Upper lobe of left lung (tissue), 6 donors: ENCODE results near the gene KCTD21. TPM values are rescaled to one million over a fixed set of nuclear protein-coding genes. Genes with fewer than 3 reads are reported as not detected.
A peak's percentile ranks its signal among the peaks of the same experiment; 100 is the strongest.
"Not testable (repeated sequence)": the region's sequence is repeated elsewhere in the genome, so short reads cannot be mapped to it uniquely, and the experiment has no call there.

Experiments
- ATAC-seq, 2 donors: fragments of 200-7000 bp; cut with Tn5 transposase; one replicate each; pipeline ENCODE4 v1.9.1; 2022; ENCODE audit warnings: mild to moderate bottlenecking in 2 of 2, moderate library complexity in 2 of 2; ENCODE audit not compliant: low FRiP score in 2 of 2
- DNase-seq, 2 donors: peaks; one replicate each; pipeline ENCODE4 v3.0.0-alpha.2; 2019 to 2020
- H3K27ac ChIP-seq, 4 donors: fragments of 200-600 bp; sonication (generic); one replicate each; pipeline ENCODE4 v1.5.1; 2016 to 2019
- H3K27me3 ChIP-seq, 4 donors: fragments of 200-600 bp; sonication (generic); one replicate each; pipeline ENCODE4 v1.5.1; 2017 to 2019
- H3K36me3 ChIP-seq, 4 donors: fragments of 200-600 bp; sonication (generic); one replicate each; pipeline ENCODE4 v1.5.1; 2016 to 2019
- H3K4me1 ChIP-seq, 4 donors: fragments of 200-600 bp; sonication (generic); one replicate each; pipeline ENCODE4 v1.5.1; 2018 to 2019
- H3K4me3 ChIP-seq, 4 donors: fragments of 200-600 bp; sonication (generic); one replicate each; pipeline ENCODE4 v1.5.1; 2017 to 2019; ENCODE audit warnings: mild to moderate bottlenecking in 2 of 4, moderate library complexity in 1 of 4
- H3K9me3 ChIP-seq, 4 donors: fragments of 200-600 bp; sonication (generic); one replicate each; pipeline ENCODE4 v1.5.1; 2018 to 2019
- EP300 ChIP-seq, 4 donors: sonication (generic); formaldehyde crosslinking; IDR thresholded peaks; one replicate each; pipeline ENCODE4 v1.5.1; 2017; ENCODE audit warnings: antibody characterized with exemption in 4 of 4, control low read depth in 2 of 4
- POLR2A ChIP-seq, 4 donors: fragments of 450-650 bp; IDR thresholded peaks; one replicate each; pipeline ENCODE4 v1.5.1; 2016 to 2017; ENCODE audit warnings: antibody characterized with exemption in 4 of 4, mild to moderate bottlenecking in 2 of 4
- POLR2AphosphoS5 ChIP-seq, 2 donors: sonication (generic); formaldehyde crosslinking; IDR thresholded peaks; one replicate each; pipeline ENCODE4 v1.5.1; 2017; ENCODE audit warnings: antibody characterized with exemption in 2 of 2
- WGBS, 2 donors: methylation state at CpG; one replicate each; pipeline ENCODE4 v1.1.5; 2017 to 2018; 5-methylcytosine and 5-hydroxymethylcytosine counted together
- total RNA-seq, 6 donors: library from RNA; depleted of rRNA in 4 of 6; stranded (reverse); fragments of >200 nt in 4 of 6; gene quantifications; one replicate each; pipeline versions ENCODE4 v1.1.0 to v1.2.1, GENCODE V29; 2016 to 2021
- TF ChIP-seq, protein P1 (sequence below), 6 experiments: fragments of 450-650 bp in 4 of 6; fragments of 200-600 bp in 2 of 6; sonication (generic) in 2 of 6; IDR thresholded peaks; one replicate each; pipeline ENCODE4 v1.5.1; 2016 to 2019; ENCODE audit warnings: antibody characterized with exemption in 6 of 6
- donor health status: DM: no; HTN: no; CAD: no; lungs with moderate emphysema.
- donor health status: DM: no; HTN: yes; CAD: no; lungs with severe emphysema.

The KCTD21 gene
- total RNA-seq, 6 donors from 2014 or later = 8.4 to 18.9 (median 10.7) TPM

DNA sequence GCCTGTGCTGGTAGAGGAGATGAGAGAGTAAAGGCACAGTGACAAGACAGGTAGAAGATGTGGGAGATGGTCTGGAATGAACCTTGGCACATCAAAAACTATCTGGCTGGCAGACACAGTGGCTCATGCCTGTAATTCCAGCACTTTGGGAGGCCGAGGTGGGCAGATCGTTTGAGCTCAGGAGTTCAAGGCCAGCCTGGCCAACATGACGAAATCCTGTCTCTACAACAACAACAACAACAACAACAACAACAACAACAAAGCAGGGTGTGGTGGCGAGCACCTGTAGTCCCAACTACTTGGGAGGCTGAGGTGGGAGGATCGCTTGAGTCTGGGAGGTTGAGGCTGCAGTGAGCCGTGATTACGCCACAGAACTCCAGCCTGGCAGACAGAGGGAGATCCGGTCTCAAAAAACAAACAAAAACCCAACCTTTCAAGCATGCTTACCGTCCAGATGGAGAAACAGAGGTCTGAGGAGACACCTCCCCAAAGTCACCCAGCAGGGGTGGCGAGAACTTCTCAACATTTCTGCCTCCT is 11.8 kb downstream of the KCTD21 start:
- TF ChIP-seq, protein P1, sequence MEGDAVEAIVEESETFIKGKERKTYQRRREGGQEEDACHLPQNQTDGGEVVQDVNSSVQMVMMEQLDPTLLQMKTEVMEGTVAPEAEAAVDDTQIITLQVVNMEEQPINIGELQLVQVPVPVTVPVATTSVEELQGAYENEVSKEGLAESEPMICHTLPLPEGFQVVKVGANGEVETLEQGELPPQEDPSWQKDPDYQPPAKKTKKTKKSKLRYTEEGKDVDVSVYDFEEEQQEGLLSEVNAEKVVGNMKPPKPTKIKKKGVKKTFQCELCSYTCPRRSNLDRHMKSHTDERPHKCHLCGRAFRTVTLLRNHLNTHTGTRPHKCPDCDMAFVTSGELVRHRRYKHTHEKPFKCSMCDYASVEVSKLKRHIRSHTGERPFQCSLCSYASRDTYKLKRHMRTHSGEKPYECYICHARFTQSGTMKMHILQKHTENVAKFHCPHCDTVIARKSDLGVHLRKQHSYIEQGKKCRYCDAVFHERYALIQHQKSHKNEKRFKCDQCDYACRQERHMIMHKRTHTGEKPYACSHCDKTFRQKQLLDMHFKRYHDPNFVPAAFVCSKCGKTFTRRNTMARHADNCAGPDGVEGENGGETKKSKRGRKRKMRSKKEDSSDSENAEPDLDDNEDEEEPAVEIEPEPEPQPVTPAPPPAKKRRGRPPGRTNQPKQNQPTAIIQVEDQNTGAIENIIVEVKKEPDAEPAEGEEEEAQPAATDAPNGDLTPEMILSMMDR (IDR thresholded peaks at IDR 0.05) = no peak
- TF ChIP-seq EP300 (IDR thresholded peaks at IDR 0.05) = no peak
- no peak for TF ChIP-seq POLR2A (IDR thresholded peaks at IDR 0.05)
- TF ChIP-seq POLR2AphosphoS5 (IDR thresholded peaks at IDR 0.05) = no peak
- H3K27ac ChIP-seq = no peak overlapping the region
- H3K9me3 ChIP-seq = no peaks in the 10 kb centered on the region
- H3K4me3 ChIP-seq = no peak overlapping the region
- WGBS, 2 donors = 96 to 97% methylated on average over 10 of the region's 10 CpGs
- no peak for ATAC-seq
- no peaks in the 10 kb centered on the region for H3K27me3 ChIP-seq
- no peak for DNase-seq
- no peaks in the 10 kb centered on the region for H3K4me1 ChIP-seq
- peaks cover 0 to 30% (median 15%) of the 10 kb centered on the region in 4 donors for H3K36me3 ChIP-seq

DNA sequence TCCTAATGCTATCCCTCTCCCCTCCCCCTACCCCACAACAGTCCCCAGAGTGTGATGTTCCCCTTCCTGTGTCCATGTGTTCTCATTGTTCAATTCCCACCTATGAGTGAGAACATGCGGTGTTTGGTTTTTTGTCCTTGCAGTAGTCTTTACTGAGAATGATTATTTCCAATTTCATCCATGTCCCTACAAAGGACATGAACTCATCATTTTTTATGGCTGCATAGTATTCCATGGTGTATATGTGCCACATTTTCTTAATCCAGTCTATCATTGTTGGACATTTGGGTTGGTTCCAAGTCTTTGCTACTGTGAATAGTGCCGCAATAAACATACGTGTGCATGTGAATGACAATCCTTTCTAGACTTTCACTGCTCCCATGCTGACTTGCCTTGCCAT is 12.6 kb downstream of the KCTD21 start:
- not testable (repeated sequence) for H3K9me3 ChIP-seq, ATAC-seq, H3K4me1 ChIP-seq, H3K27me3 ChIP-seq, DNase-seq, H3K27ac ChIP-seq, H3K4me3 ChIP-seq
- WGBS, 2 donors = 96 to 100% methylated on average over 3 of the region's 3 CpGs
- peaks cover 0 to 30% (median 15%) of the 10 kb centered on the region in 4 donors for H3K36me3 ChIP-seq

DNA sequence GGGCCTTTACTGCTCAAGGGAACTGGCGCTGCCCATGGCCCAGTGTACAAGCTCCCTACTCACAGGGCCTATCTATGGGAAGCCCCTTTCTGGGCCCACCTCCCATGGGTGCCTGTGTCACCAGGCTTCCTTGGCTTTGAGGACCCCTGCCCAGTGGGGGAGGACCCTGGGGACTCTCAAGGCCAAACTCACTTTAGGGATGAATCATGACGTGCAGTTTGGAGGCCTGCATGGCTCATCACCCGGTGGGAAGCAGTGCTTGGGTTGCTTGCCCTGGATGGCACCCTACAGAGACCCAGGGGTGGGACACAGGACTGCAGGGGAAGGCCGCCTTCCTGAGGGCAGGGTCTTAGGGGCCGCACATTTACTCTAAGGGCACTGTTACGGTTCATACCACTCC is 16.5 kb downstream of the KCTD21 start:
- Histone ChIP-seq H3K9me3 (no peaks in the 10 kb centered on the region), H3K4me3 (no peak overlapping the region), H3K4me1 (peaks cover 6 to 13% (median 11%) of the 10 kb centered on the region in 4 donors), H3K27me3 (no peaks in the 10 kb centered on the region), H3K36me3 (peaks cover 0 to 24% (median 15%) of the 10 kb centered on the region in 4 donors), H3K27ac (no peak overlapping the region)
- DNase-seq (no peak), ATAC-seq (no peak)
- TF ChIP-seq POLR2A (IDR thresholded peaks at IDR 0.05) (no peak), POLR2AphosphoS5 (IDR thresholded peaks at IDR 0.05) (no peak), EP300 (IDR thresholded peaks at IDR 0.05) (no peak)
- TF ChIP-seq, protein P1 (IDR thresholded peaks at IDR 0.05) = no peak
- 93 to 100% methylated on average over 3 to 6 of the region's 6 CpGs for WGBS, 2 donors

DNA sequence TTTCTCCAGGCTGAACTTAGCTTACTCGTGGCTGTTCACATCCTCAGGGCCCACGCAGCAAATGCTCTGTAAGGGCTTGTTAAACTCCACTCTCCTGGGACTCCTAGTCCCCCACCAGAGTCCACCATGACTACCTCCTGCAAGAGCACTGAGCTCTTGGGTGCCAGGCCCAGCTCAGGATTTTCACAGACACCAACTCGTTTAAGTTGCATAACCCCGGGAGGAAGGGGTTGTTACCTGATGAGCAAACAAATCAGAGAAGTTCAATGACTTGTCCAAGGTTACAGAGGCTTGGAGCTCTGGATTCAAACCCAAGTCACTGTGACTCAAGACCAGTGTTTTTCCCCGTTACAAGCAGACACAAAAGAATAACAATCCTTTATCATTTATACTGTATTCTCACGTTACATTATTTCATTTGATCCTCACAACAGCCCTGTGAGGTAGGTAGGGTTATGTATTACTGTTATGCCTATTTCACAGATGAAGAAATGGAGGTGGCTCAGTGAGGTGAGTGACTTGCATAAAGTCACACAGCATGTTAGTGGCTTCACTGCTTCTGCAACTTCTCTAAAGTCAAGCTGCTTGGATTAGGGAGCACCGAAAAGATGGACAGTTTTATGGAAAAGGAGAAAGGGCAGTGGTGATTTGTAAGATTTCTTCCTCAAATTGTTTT is 17.4 kb downstream of the KCTD21 start:
- peaks cover 6 to 13% (median 11%) of the 10 kb centered on the region in 4 donors for H3K4me1 ChIP-seq
- H3K36me3 ChIP-seq = peaks cover 0 to 21% (median 15%) of the 10 kb centered on the region in 4 donors
- TF ChIP-seq, protein P1 (IDR thresholded peaks at IDR 0.05) = no peak
- TF ChIP-seq EP300 (IDR thresholded peaks at IDR 0.05) = no peak
- TF ChIP-seq POLR2A (IDR thresholded peaks at IDR 0.05) = no peak
- no peak for TF ChIP-seq POLR2AphosphoS5 (IDR thresholded peaks at IDR 0.05)
- peak overlapping the region in 2 of 4 donors; percentile 76 to 85 for H3K27ac ChIP-seq
- DNase-seq (no peak), ATAC-seq (no peak)
- WGBS, 2 donors = 78 to 87% methylated on average over 7 of the region's 7 CpGs
- no peaks in the 10 kb centered on the region for H3K27me3 ChIP-seq
- H3K9me3 ChIP-seq = no peaks in the 10 kb centered on the region
- H3K4me3 ChIP-seq = no peak overlapping the region

DNA sequence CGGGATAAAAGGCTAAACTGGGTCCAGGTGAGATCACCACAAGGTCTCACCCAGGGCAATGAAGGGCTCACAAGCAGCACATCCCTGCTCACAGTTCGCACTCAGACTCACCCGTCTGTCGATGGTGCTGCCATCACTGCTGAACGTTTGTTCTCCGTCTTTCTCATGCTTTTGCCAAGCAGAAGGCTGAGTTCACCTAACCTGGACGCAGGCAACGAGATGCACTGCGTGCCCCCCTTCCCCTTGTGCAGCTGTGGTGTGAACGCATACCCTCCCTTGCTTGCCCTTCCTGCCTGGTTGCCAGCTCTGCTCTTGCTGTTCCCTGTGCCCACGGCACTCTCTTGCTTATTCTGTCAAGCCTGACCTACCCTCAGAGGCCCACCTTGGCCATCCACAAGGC is 18.0 kb downstream of the KCTD21 start:
- H3K4me1 ChIP-seq = peaks cover 6 to 13% (median 11%) of the 10 kb centered on the region in 4 donors
- WGBS, 2 donors = 90 to 92% methylated on average over 9 to 11 of the region's 11 CpGs
- TF ChIP-seq, protein P1 (IDR thresholded peaks at IDR 0.05) = no peak
- TF ChIP-seq POLR2A (IDR thresholded peaks at IDR 0.05) = no peak
- no peak for TF ChIP-seq POLR2AphosphoS5 (IDR thresholded peaks at IDR 0.05)
- no peak for TF ChIP-seq EP300 (IDR thresholded peaks at IDR 0.05)
- no peak overlapping the region for H3K4me3 ChIP-seq
- H3K36me3 ChIP-seq = peaks cover 0 to 21% (median 15%) of the 10 kb centered on the region in 4 donors
- no peak for DNase-seq
- ATAC-seq = no peak
- H3K27ac ChIP-seq = peak overlapping the region in 3 of 4 donors; percentile 76 to 85 (median 85)
- no peaks in the 10 kb centered on the region for H3K9me3 ChIP-seq
- H3K27me3 ChIP-seq = no peaks in the 10 kb centered on the region
